ENCODE data around the gene GPR183. TPM values are rescaled to one million over a fixed set of nuclear protein-coding genes. Genes with fewer than 3 reads are reported as not detected.
"Not testable (repeated sequence)": the region's sequence is repeated elsewhere in the genome, so short reads cannot be mapped to it uniquely, and the experiment has no call there.

GPR183 gene
- total RNA-seq, 1 donor from 2014 or later: 2.7 TPM

DNA sequence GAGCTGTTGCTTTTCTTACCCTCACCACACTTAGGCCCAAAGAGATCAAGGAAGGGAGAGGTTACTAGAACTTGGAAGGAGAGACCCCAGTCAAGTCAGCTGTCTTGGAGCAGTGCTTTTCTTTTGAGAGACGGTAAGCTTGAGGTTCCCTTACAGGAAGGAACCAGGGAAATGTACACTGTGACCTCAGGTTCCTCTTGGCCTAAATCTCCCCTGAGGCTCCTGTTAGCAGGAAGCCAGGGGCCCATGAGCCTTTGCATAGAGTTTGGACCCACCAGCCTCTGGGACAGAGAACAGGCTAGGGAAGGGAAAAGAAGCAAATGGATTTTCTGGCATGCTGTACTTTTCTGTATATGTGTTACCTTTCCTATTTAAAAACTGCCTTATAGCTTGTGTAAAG, 43.1 kb downstream of the GPR183 start:
- intact Hi-C loops (cut with DNase I): no loop called here
- no peak for ATAC-seq
- no peak for DNase-seq (ENCODE audit: missing footprints)

DNA sequence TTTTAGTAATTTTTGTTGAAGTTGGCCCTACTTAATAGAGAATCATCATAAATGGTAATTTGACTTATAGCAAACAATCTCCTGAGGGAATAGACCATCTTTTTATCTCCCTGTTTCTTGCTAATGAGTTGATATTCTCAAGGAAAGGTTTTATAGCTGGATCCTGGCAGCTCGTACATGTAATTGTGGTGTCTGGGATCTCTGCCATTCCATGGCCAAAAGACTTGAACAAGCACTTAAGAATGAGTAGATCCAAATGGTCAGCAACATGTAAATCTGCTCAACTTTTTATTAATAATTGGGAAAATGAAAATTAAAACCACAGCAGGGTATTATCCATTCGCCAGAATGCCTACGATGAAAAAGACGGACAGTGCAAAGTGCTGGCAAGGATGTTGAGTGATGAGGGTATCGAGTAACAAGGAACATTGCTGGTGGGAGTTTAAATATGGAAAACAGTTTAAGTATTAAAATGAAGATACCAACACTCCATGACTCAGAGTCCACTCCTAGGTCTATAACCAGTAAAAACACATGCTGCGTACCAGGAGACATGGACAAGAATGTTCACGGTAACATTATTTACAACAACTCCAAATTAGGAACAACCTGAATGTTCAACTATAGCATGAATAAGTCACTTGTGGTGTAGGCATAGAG, 43.9 kb downstream of the GPR183 start:
- intact Hi-C loops (cut with DNase I): no loop called here
- ATAC-seq: no peak
- no peak for DNase-seq (ENCODE audit: missing footprints)

DNA sequence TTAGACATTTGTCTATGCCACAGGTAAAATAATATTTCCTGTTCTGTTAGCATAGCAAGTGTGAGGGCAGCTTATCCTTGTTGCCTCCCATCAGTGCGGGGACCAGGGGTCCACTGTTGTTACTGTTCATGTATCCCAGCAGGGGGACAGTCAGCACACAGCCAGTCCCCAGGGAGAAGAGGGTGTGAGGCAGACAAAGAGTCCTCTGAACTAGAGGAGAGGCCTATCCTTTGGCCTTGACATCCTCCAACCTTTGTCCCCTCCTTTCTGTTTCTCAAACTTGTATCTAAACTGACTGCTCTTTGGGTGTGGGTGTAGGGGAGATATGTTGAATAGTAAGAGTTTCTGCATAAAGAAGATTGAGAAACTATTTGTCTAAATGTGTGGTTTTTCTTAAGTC, 46.1 kb downstream of the GPR183 start:
- ATAC-seq (no peak), DNase-seq (ENCODE audit: missing footprints) (no peak)
- intact Hi-C loops (cut with DNase I): no loop called here

DNA sequence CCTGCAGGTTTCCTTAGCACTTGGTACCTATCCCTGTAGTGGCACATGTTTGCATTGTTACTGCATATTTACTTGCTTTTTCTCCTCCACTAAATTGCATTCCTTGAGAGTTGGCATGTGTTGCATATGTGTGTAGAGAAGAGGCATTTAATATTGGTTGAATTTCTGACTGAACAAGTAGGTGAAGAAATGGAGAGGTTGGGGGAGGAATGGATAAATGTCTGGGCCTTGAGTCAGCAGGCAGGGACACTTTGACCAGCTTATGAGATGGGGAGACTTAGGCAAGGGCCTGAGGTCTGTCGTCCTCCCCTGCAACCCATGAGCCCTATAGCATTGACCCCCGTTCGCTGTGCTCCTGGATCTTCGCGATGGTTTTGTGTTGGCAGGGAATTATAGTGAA, 47.0 kb downstream of the GPR183 start:
- no peak for ATAC-seq
- intact Hi-C loops (cut with DNase I): no loop called here
- DNase-seq (ENCODE audit: missing footprints): no peak

DNA sequence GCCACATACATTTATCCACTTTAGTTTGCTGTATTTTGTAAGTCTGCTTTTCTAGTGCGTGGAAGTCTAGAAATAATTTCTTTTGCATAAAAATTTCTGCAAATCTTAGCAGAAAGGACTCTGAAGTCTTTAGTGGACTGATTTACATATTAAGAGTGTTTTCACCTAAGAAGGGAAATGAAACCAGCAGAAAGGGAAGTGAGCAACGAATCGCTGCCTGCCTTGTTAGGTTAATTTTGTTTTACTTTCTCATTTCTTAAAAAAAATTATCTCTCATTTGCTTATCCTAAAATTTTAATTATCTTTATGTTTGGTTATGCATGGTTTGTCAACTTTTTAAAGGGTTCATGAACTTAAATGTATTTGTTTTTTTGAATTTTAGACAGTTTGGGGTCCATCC, 48.3 kb downstream of the GPR183 start:
- ATAC-seq (no peak), DNase-seq (ENCODE audit: missing footprints) (no peak)
- intact Hi-C loops (cut with DNase I): no loop called here

DNA sequence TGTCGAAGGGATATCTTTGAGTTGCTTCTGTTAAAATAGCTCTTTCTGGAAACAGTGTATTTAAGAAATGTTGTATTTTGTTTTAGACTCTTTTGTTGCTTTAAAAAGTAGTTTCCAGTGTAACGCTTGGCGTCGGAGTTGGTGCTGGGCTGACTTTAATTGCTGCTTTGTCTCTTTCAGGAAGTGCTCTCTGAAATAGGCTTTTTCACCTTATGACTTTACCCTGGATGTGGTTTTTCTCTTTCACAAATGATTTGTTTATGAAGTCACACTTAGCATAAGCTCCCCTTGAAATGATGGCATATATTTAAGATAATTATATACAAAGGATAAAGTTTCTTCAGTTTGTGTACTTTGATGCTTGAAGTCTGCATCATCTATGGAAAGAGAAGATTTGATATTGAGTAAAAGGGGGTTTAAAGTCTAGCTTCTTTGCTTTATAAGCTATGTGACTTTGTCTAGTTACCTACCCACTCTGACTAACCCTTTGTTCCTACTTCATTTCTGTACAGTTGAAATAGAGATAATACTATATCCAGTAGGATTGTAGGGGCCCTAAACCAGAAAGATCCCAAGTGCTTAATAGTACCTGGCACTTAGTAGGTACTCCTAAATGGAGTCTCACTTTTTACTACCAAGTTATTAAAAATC, 48.9 kb downstream of the GPR183 start, which contains the start of gene GPR18:
Gene GPR18 (minus strand): TSS at position 170 of the 651 bp plus-strand sequence. CDS start 2,507 bp downstream, outside the sequence.
- DNase-seq (ENCODE audit: missing footprints): no peak
- intact Hi-C loops (cut with DNase I): no loop called here
- ATAC-seq: no peak

DNA sequence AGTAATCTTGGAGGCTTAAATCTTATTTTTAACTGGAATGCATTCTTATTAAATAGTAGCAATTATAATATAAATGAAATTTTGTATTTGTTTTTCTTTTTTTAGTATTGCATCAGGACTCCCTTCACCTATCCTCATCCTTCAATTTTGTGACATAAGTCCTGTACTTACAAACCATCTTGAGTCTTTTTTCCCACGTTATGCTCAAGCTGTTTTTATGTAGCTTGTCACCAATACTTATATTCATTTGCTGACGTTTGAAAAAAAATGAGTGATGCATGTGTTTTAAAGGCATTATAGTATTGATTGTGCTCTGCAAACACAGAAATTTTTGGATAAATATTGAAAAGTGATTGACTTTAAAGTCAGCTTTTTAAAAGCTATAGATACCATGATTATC, 49.9 kb downstream of the GPR183 start:
- DNase-seq (ENCODE audit: missing footprints): no peak
- no peak for ATAC-seq
- intact Hi-C loops (cut with DNase I): no loop called here

DNA sequence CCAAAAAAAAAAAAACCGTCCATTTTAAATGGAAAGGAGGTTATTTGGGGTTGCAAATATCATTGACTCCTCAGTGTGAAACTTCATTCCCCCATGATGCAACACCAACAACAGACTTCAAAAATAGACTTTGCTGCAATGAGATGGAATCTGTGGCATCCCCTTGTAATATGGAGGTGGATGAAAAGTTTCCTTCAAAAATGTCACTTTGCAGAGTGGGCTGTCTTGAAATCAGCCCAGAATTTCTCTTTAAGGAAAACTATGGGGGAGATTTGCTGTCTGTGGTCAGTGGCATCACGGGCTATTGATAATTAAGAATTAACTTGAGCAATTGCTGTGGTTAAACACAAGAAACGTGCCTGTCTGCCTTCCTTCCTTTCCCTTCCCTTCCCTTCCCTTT, 50.5 kb downstream of the GPR183 start:
- DNase-seq (ENCODE audit: missing footprints) (no peak), ATAC-seq (no peak)
- intact Hi-C loops (cut with DNase I): no loop called here

DNA sequence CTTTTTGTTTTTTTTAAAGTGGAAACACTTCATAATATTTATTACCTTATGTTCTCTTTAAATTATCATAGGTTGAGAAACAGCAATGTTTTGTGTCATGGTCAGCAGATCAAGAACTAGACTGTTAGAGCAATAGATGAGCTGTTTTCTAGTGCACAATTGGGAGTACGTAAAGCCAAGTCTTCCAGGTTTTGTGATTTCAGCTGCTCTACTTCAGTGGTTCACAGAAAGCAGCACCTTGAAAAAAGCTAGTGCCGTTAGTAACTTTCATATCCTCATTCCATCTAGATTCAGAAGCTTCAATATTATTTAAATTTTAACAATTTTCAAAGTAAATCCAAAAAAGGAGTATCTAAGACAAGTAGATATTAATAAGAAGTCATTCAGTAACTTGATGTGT, 50.9 kb downstream of the GPR183 start:
- no peak for DNase-seq (ENCODE audit: missing footprints)
- ATAC-seq: no peak
- intact Hi-C loops (cut with DNase I): no loop called here

DNA sequence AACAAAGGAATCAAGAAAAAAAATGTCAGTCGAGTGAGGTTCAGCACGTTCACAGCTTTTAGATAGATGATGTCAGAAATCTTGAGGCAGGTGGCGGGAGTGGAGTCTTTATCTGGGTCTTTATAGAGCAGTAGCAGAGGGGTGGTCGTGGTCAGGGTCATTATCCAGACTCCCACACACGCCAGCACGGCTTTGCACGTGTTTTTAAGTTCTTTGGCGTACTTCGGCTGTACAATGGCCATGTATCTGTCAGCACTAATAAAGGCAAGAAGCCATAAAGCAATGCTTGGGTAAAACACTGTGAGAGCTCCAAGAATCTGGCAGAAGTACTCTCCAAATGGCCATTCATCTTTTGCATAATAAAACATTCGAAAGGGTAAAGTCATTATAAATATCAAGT, 51.9 kb downstream of the GPR183 start:
- no peak for ATAC-seq
- no peak for DNase-seq (ENCODE audit: missing footprints)
- intact Hi-C loops (cut with DNase I): no loop called here

DNA sequence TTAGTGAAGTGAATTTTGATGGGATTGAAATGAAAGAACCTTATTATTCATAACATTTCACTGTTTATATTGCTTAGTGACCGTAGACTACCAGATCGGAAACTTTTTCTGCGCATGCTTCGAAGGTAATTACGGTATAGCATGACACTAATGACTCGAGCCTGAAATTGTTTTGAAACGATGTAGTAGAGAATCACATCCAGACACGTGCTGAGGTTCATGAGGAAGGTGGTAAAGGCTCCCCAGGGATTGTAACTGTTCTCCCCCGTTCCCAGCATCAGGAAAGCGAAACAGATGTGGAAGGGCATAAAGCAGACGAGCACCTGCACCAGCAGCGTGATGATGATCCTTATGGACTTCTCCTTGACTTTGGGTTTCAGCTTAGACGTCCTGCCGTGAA, 52.4 kb downstream of the GPR183 start:
- ATAC-seq (no peak), DNase-seq (ENCODE audit: missing footprints) (no peak)
- intact Hi-C loops (cut with DNase I): no loop called here

DNA sequence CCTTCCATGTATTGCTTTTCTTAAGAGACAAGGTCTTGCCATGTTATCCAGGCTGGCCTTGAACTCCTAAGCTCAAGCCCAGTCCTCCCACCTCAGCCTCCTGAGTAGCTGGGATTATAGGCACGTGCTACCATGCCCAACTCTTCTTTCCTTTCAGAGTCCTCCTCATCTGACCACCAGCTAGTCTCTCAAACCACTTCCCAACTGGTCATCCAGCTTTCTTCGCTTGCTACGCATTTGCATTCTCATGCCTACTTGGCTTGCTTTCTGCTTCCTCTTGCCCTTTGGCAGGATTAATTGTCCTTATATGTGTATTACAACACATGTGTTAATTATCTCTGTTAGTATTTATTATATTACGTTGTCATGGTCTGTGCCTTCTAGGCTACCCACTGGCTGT, 55.3 kb downstream of the GPR183 start:
- intact Hi-C loops (cut with DNase I): no loop called here
- no peak for ATAC-seq
- DNase-seq (ENCODE audit: missing footprints): no peak

DNA sequence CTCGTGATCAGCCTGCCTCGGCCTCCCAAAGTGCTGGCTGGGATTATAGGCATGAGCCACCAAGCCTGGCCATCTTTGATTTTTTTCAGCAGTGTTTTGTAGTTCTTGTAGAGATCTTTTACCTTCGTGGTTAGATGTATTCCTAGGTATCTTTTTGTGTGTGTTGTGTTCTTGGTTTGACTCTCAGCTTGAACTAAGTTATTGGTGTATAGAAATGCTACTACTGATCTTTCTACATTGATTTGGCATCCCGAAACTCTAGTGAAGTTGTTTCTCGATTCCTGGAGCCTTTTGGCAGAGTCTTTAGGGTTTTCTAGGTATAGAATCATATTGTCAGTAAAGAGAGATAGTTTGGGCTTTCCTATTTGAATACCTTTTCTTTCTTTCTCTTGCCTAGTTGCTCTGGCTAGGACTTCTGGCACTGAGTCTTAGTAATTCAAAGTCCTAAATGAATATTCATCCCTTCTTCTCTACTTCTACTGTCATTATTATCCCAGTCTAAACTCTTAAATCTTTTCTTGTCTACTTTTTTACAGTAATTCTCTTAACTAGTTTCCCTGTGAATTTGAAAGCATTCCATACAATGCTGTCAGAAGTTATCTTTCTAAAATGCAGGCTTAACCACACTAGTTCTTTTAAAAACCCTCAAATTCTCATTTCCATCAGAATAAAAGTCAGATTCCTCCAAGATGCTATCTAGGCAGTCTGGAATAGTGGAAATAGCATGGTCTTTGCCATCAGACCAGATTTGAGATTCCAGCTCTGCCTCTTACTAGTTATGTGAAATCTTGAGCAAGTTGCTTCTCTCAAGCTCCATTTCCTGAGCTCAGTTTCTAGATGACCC, 56.0 kb downstream of the GPR183 start:
- DNase-seq (ENCODE audit: missing footprints) (no peak), ATAC-seq (no peak)
- intact Hi-C loops (cut with DNase I): no loop called here

DNA sequence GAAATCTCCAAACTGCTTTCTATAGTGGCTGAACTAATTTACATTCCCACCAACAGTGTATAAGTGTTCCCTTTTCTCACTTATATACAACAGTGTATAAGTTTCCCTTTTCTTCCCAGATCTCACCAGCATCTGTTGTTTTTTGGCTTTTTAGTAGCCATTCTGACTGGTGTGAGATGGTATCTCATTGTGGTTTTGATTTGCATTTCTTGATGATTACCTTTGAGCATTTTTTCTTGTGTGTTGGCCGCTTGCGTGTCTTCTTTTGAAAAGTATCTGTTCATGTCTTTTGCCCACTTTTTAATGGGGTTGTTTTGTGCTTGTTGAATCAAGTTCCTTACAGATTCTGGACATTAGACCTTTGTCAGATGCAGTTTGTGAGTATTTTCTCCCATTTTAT, 57.6 kb downstream of the GPR183 start:
- DNase-seq (ENCODE audit: missing footprints); intact Hi-C loops (cut with DNase I); ATAC-seq: not testable (repeated sequence)

DNA sequence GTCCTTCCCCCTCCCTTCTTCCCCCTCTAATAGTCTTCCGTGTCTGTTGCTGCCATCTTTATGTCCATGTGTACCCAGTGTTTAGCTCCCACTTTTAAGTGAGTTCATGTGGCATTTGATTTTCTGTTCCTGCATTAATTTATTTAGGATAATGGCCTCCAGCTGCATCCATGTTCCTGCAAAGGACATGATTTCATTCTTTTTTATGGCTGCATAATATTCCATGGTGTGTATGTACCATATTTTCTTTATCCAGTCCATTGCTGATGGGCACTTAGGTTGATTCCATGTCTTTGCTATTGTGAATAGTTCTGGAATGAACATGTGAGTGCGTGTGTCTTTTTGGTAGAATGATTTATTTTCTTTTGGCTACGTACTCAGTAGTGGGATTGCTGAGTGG, 58.0 kb downstream of the GPR183 start:
- intact Hi-C loops (cut with DNase I); ATAC-seq: not testable (repeated sequence)

DNA sequence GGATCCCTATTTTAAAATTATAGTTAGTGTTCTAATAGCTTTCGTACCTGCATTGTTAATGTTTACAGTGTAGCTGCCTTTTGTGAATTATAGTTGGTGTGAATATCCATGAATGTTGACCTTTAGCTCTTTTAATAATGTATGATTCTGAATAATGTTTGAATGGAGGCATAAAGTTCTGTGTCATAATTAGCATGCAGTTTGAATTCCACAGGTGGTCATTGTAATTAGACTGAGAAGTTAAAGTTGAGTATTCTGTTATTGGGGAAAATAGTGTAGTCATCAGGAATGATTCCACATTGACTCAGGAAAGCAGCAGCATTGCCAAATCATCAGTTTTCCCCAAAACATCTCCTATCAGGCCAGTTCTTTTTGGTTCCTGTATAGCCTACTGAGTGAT, 61.1 kb downstream of the GPR183 start:
- intact Hi-C loops (cut with DNase I): no loop called here
- ATAC-seq: no peak
- no peak for DNase-seq (ENCODE audit: missing footprints)

More for the DNA sequence above, 58.0 kb downstream of the GPR183 start:
- DNase-seq (ENCODE audit: missing footprints): not testable (repeated sequence)

Measured in Right ventricle myocardium inferior (tissue), 1 donor.